H1 (cell line): ENCODE results near the gene SEMA3A.

Experiments used
- CBX5 ChIP-seq: fragments of 300-800, 300-1000 bp; sonication (generic); IDR thresholded peaks from 2 replicates; pipeline ENCODE4 v1.7.1; 2016; ENCODE audit warnings: antibody characterized with exemption, low read length, low read depth
- CTCF ChIP-seq, 3 experiments: IDR thresholded peaks; 1 replicate in 2 of 3; 2 replicates in 1 of 3; pipeline versions ENCODE4 v1.5.1 to v1.6.1; 2011; ENCODE audit warnings: low read length in 3 of 3, mild to moderate bottlenecking in 3 of 3, inconsistent platforms in 2 of 3, low read depth in 1 of 3, moderate library complexity in 1 of 3; ENCODE audit not compliant: insufficient read depth in 1 of 3; ENCODE audit errors: control extremely low read depth in 1 of 3
- EP300 ChIP-seq, 2 experiments: IDR thresholded peaks; 1 replicate in 1 of 2; 2 replicates in 1 of 2; pipeline ENCODE4 v1.6.1; 2011 to 2012; ENCODE audit warnings: low read depth in 2 of 2, low read length in 2 of 2, mild to moderate bottlenecking in 2 of 2, borderline replicate concordance in 1 of 2, inconsistent platforms in 1 of 2, moderate library complexity in 1 of 2
- MAX ChIP-seq: IDR thresholded peaks from 2 replicates; pipeline ENCODE4 v1.6.1; 2012; ENCODE audit warnings: inconsistent platforms

DNA sequence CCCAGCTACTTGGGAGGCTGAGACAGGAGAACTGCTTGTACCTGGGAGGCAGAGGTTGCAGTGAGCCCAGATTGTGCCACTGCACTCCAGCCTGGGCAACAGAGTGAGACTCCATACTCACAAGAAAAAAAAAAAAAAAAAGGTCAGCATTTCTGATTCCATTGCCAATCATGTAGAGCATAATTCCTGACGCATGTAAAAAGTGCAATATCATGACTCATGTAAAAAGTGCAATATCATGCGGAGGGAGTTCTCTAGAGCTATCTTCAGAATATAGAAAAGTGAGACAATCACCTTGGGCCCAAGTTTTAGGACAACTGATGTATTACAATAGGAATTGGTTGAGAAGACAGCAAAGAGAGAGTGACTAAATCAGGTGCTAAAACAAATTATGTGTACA, 85.8 kb downstream of the SEMA3A start:
- TF ChIP-seq EP300 (IDR thresholded peaks at IDR 0.05; ENCODE audit: borderline replicate concordance in 1 of 2, low read depth in 2 of 2, low read length in 2 of 2) (no peak), CTCF (IDR thresholded peaks at IDR 0.05; ENCODE audit: control extremely low read depth in 1 of 3, insufficient read depth in 1 of 3, low read depth in 1 of 3, low read length in 3 of 3) (no peak), CBX5 (no peak), MAX (no peak)
